IPS DF 6.9 (cell line): ENCODE data around the gene ATP4A.

Experiments used
- DNase-seq: peaks from one replicate; pipeline ENCODE4 v3.0.0-alpha.2; 2013; ENCODE audit warnings: low read depth, low spot score
- H3K27ac ChIP-seq: one replicate; pipeline ENCODE4 v1.5.1; 2013; ENCODE audit warnings: low read length, control low read depth
- H3K27me3 ChIP-seq: 2 replicates; pipeline ENCODE4 v1.6.1; 2013; ENCODE audit warnings: mild to moderate bottlenecking, low read length; ENCODE audit not compliant: control insufficient read depth, insufficient read depth
- H3K36me3 ChIP-seq: 2 replicates; pipeline ENCODE4 v1.6.1; 2013; ENCODE audit warnings: low read length; ENCODE audit not compliant: control insufficient read depth, insufficient read depth
- H3K4me1 ChIP-seq: 2 replicates; pipeline ENCODE4 v1.6.1; 2013; ENCODE audit warnings: low read length; ENCODE audit not compliant: control insufficient read depth, insufficient read depth
- H3K4me3 ChIP-seq: 2 replicates; pipeline ENCODE4 v1.5.1; 2013; ENCODE audit warnings: mild to moderate bottlenecking, low read length
- H3K9me3 ChIP-seq: 2 replicates; pipeline ENCODE4 v1.6.1; 2013; ENCODE audit warnings: low read length, inconsistent platforms; ENCODE audit not compliant: control insufficient read depth, insufficient read depth
- WGBS: extraction: QIAGEN DNeasy Blood & Tissue Kit; methylation state at CpG from one replicate; pipeline ENCODE4 v1.1.7; 2013; ENCODE audit warnings: mixed read lengths, missing lambda C conversion rate; ENCODE audit not compliant: insufficient read length, insufficient coverage; 5-methylcytosine and 5-hydroxymethylcytosine counted together

The ATP4A gene

GRCh38 chr19:35524181-35524837 is 39.1 kb downstream of the ATP4A start:
- WGBS = no CpG with 5 or more reads among the region's 11 CpGs
- Histone ChIP-seq H3K27me3 (no peaks in the 10 kb centered on the region), H3K4me1 (peaks cover 7% of the 10 kb centered on the region), H3K36me3 (no peaks in the 10 kb centered on the region), H3K9me3 (no peaks in the 10 kb centered on the region), H3K4me3 (no peak overlapping the region), H3K27ac (no peak overlapping the region)
- DNase-seq = no peak

- H3K4me3 ChIP-seq = no peak overlapping the region
- no peak for DNase-seq
- H3K36me3 ChIP-seq = no peaks in the 10 kb centered on the region
- no peak overlapping the region for H3K27ac ChIP-seq
- H3K27me3 ChIP-seq = no peaks in the 10 kb centered on the region
- no peaks in the 10 kb centered on the region for H3K9me3 ChIP-seq
- WGBS = no CpG with 5 or more reads among the region's 12 CpGs
- H3K4me1 ChIP-seq = peaks cover 7% of the 10 kb centered on the region
Observed at GRCh38 chr19:35522745-35523327, 40.6 kb downstream of the ATP4A start.

- no CpG with 5 or more reads among the region's 16 CpGs for WGBS
Observed at GRCh38 chr19:35521124-35521743, 42.2 kb downstream of the ATP4A start.

GRCh38 chr19:35519291-35519690 is 44.2 kb downstream of the ATP4A start:
- no peaks in the 10 kb centered on the region for H3K9me3 ChIP-seq
- H3K4me1 ChIP-seq = peaks cover 8% of the 10 kb centered on the region
- no peak overlapping the region for H3K4me3 ChIP-seq
- no peak overlapping the region for H3K27ac ChIP-seq
- no peak for DNase-seq
- WGBS = no CpG with 5 or more reads among the region's 7 CpGs
- no peaks in the 10 kb centered on the region for H3K27me3 ChIP-seq
- H3K36me3 ChIP-seq = no peaks in the 10 kb centered on the region

More at GRCh38 chr19:35521124-35521743, 42.2 kb downstream of the ATP4A start:
- no peaks in the 10 kb centered on the region for H3K27me3 ChIP-seq
- H3K36me3 ChIP-seq = no peaks in the 10 kb centered on the region
- DNase-seq = no peak
- H3K4me3 ChIP-seq = no peak overlapping the region
- peaks cover 7% of the 10 kb centered on the region for H3K4me1 ChIP-seq
- no peaks in the 10 kb centered on the region for H3K9me3 ChIP-seq
- no peak overlapping the region for H3K27ac ChIP-seq

- Histone ChIP-seq H3K9me3 (no peaks in the 10 kb centered on the region), H3K27ac (no peak overlapping the region), H3K27me3 (no peaks in the 10 kb centered on the region), H3K4me3 (no peak overlapping the region), H3K36me3 (no peaks in the 10 kb centered on the region), H3K4me1 (peaks cover 8% of the 10 kb centered on the region)
- no peak for DNase-seq
- no CpG with 5 or more reads among the region's 6 CpGs for WGBS
Observed at GRCh38 chr19:35518313-35518712, 45.1 kb downstream of the ATP4A start.

- no peak overlapping the region for H3K27ac ChIP-seq
- no peak overlapping the region for H3K4me3 ChIP-seq
- no peaks in the 10 kb centered on the region for H3K27me3 ChIP-seq
- no peaks in the 10 kb centered on the region for H3K36me3 ChIP-seq
- H3K4me1 ChIP-seq = peaks cover 7% of the 10 kb centered on the region
- no CpG with 5 or more reads among the region's 2 CpGs for WGBS
- no peak for DNase-seq
- H3K9me3 ChIP-seq = no peaks in the 10 kb centered on the region
Observed at GRCh38 chr19:35517342-35517741, 46.1 kb downstream of the ATP4A start.

- Histone ChIP-seq H3K4me3 (no peak overlapping the region), H3K36me3 (no peaks in the 10 kb centered on the region), H3K27me3 (no peaks in the 10 kb centered on the region), H3K9me3 (no peaks in the 10 kb centered on the region), H3K27ac (no peak overlapping the region), H3K4me1 (peaks cover 7% of the 10 kb centered on the region)
- DNase-seq = no peak
- no CpG with 5 or more reads among the region's 3 CpGs for WGBS
Observed at GRCh38 chr19:35516310-35516709, 47.1 kb downstream of the ATP4A start.

- WGBS = no CpG with 5 or more reads among the region's 20 CpGs
- Histone ChIP-seq H3K4me3 (peak overlapping the region; percentile 25; the same call in 1 of the 2 replicates), H3K36me3 (no peaks in the 10 kb centered on the region), H3K27ac (no peak overlapping the region), H3K27me3 (no peaks in the 10 kb centered on the region), H3K4me1 (peaks cover 13% of the 10 kb centered on the region), H3K9me3 (no peaks in the 10 kb centered on the region)
- DNase-seq = no peak
Observed at GRCh38 chr19:35514282-35514809, 49.1 kb downstream of the ATP4A start.

GRCh38 chr19:35513628-35514281 is 49.7 kb downstream of the ATP4A start, which contains the start of gene DMKN:
Gene DMKN, minus strand, starts transcription at chr19:35513649. Its CDS starts 174 bp downstream, at chr19:35513475.
- DNase-seq = no peak
- WGBS = no CpG with 5 or more reads among the region's 15 CpGs
- H3K27ac ChIP-seq = no peak within 1 kb of the TSS

More at GRCh38 chr19:35513628-35514281, 49.7 kb downstream of the ATP4A start, which contains the start of gene DMKN:
- Histone ChIP-seq H3K36me3 (no peaks in the 10 kb centered on the region), H3K9me3 (no peaks in the 10 kb centered on the region), H3K27me3 (no peaks in the 10 kb centered on the region), H3K4me3 (peak within 1 kb of the TSS; percentile 25; the same call in 1 of the 2 replicates), H3K4me1 (peaks cover 13% of the 10 kb centered on the region)
